ENCODE measurements around the gene SLC35G1.

- TF ChIP-seq, protein P1, sequence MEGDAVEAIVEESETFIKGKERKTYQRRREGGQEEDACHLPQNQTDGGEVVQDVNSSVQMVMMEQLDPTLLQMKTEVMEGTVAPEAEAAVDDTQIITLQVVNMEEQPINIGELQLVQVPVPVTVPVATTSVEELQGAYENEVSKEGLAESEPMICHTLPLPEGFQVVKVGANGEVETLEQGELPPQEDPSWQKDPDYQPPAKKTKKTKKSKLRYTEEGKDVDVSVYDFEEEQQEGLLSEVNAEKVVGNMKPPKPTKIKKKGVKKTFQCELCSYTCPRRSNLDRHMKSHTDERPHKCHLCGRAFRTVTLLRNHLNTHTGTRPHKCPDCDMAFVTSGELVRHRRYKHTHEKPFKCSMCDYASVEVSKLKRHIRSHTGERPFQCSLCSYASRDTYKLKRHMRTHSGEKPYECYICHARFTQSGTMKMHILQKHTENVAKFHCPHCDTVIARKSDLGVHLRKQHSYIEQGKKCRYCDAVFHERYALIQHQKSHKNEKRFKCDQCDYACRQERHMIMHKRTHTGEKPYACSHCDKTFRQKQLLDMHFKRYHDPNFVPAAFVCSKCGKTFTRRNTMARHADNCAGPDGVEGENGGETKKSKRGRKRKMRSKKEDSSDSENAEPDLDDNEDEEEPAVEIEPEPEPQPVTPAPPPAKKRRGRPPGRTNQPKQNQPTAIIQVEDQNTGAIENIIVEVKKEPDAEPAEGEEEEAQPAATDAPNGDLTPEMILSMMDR (conservative IDR thresholded peaks at IDR 0.05) = no peak
- TF ChIP-seq EZH2 (IDR thresholded peaks at IDR 0.05; ENCODE audit: low read depth) = no peak
Observed at GRCh38 chr10:93865794-93866425, 27.9 kb upstream of the SLC35G1 start.
